Tibial nerve (tissue), 4 donors: ENCODE measurements around the gene TEP1. TPM values are rescaled to one million over a fixed set of nuclear protein-coding genes. Genes with fewer than 3 reads are reported as not detected.

Experiments used
- DNase-seq, 2 donors: peaks; one replicate each; pipeline ENCODE4 v3.0.0-alpha.2; 2019; ENCODE audit warnings: low spot score in 2 of 2
- H3K27ac ChIP-seq, 4 donors: fragments of 200-600 bp; sonication (generic) in 3 of 4; one replicate each; pipeline ENCODE4 v1.5.1; 2017 to 2019; ENCODE audit warnings: mild to moderate bottlenecking in 1 of 4
- H3K27me3 ChIP-seq, 2 donors: fragments of 200-600 bp; sonication (generic) in 1 of 2; one replicate each; pipeline versions ENCODE4 v1.5.1 to v1.6.0; 2017 to 2019
- H3K36me3 ChIP-seq, 3 donors: fragments of 200-600 bp; sonication (generic); one replicate each; pipeline ENCODE4 v1.5.1; 2018 to 2019
- H3K4me1 ChIP-seq, 4 donors: fragments of 200-600 bp; sonication (generic) in 3 of 4; one replicate each; pipeline ENCODE4 v1.5.1; 2017 to 2019
- H3K4me3 ChIP-seq, 4 donors: fragments of 200-600 bp; sonication (generic) in 3 of 4; one replicate each; pipeline ENCODE4 v1.5.1; 2017 to 2019; ENCODE audit warnings: mild to moderate bottlenecking in 1 of 4, moderate library complexity in 1 of 4
- H3K9me3 ChIP-seq, 4 donors: fragments of 200-600 bp; sonication (generic) in 3 of 4; one replicate each; pipeline ENCODE4 v1.5.1; 2017 to 2019
- EP300 ChIP-seq, 2 donors: sonication (generic); formaldehyde crosslinking; IDR thresholded peaks; one replicate each; pipeline ENCODE4 v1.6.1; 2017; ENCODE audit warnings: antibody characterized with exemption in 2 of 2, mild to moderate bottlenecking in 1 of 2
- POLR2A ChIP-seq, 2 donors: fragments of 450-650 bp; IDR thresholded peaks; one replicate each; pipeline ENCODE4 v1.6.1; 2017; ENCODE audit warnings: antibody characterized with exemption in 2 of 2, mild to moderate bottlenecking in 2 of 2, moderate library complexity in 2 of 2
- whole genome bisulfite sequencing, 2 donors: methylation state at CpG; one replicate each; pipeline ENCODE4 v1.1.5; 2018; 5-methylcytosine and 5-hydroxymethylcytosine counted together
- total RNA-seq, 4 donors: library from RNA; depleted of rRNA; stranded (reverse); fragments of >200 nt; gene quantifications; one replicate each; pipeline ENCODE4 v1.1.0, GENCODE V29; 2016
- TF ChIP-seq, protein P1 (sequence below), 5 experiments: fragments of 200-600 bp in 3 of 5; fragments of 450-650 bp in 2 of 5; sonication (generic) in 3 of 5; IDR thresholded peaks; one replicate each; pipeline ENCODE4 v1.5.1; 2016 to 2019; ENCODE audit warnings: antibody characterized with exemption in 5 of 5, mild to moderate bottlenecking in 3 of 5, moderate library complexity in 2 of 5

The TEP1 gene
- total RNA-seq, 4 donors from 2014 or later, result 30.3 to 50.0 (median 36.0) TPM

DNA sequence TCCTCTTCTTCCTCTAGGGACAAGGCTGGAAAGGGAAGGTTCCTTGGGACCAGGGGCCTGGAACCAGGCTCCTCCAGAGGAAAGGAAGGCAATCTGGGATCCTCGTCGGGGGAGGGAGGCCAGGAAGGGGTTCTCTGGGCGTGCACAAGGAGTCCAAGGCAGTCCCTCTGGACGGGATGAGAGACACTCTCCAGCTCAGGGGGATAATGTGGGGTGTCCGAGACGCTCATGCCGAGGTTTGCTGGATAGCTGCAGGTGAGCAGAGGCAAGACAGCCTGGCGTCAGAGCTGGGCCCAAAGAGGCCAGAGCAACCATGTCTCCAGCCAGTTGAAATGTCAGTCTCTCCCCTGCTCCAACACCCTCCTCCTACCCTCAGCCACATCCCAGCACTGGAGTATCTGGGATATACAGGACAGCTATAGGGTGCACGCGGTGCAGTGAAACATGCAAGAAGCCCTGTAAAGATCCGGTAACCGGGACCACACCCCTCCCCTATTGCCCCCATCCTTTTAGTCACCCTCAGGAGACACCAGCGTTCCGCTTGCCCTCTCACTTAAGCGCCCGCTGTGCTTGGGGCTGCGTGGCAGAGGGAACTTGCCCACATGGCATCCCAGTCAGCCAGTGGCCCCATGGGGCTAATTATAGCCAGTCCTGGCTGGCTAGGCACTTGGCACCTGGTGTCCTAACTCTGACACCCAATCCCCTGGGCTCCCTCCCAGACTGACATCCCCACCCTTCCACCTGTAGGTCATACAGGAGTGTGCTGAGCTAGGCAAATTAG, 22.5 kb upstream of the TEP1 start, which contains the start of gene KLHL33:
Gene KLHL33 (minus strand): TSS at position 585 of the 781 bp plus-strand sequence. CDS start 355 bp downstream, at position 230.
- H3K4me3 ChIP-seq, result peak within 1 kb of the TSS; percentile 4 to 50 (median 34)
- peak within 1 kb of the TSS; percentile 47 to 87 (median 74) for H3K27ac ChIP-seq
- no peaks in the 10 kb centered on the region for H3K36me3 ChIP-seq
- 73 to 81% methylated on average over 14 to 17 of the region's 17 CpGs for WGBS, 2 donors
- peaks cover 0 to 27% (median 10%) of the 10 kb centered on the region in 4 donors for H3K4me1 ChIP-seq
- no peak for DNase-seq
- TF ChIP-seq POLR2A (IDR thresholded peaks at IDR 0.05), result no peak
- TF ChIP-seq EP300 (IDR thresholded peaks at IDR 0.05), result no peak
- TF ChIP-seq, protein P1, sequence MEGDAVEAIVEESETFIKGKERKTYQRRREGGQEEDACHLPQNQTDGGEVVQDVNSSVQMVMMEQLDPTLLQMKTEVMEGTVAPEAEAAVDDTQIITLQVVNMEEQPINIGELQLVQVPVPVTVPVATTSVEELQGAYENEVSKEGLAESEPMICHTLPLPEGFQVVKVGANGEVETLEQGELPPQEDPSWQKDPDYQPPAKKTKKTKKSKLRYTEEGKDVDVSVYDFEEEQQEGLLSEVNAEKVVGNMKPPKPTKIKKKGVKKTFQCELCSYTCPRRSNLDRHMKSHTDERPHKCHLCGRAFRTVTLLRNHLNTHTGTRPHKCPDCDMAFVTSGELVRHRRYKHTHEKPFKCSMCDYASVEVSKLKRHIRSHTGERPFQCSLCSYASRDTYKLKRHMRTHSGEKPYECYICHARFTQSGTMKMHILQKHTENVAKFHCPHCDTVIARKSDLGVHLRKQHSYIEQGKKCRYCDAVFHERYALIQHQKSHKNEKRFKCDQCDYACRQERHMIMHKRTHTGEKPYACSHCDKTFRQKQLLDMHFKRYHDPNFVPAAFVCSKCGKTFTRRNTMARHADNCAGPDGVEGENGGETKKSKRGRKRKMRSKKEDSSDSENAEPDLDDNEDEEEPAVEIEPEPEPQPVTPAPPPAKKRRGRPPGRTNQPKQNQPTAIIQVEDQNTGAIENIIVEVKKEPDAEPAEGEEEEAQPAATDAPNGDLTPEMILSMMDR (IDR thresholded peaks at IDR 0.05), result no peak
- no peaks in the 10 kb centered on the region for H3K27me3 ChIP-seq
- H3K9me3 ChIP-seq, result no peaks in the 10 kb centered on the region

DNA sequence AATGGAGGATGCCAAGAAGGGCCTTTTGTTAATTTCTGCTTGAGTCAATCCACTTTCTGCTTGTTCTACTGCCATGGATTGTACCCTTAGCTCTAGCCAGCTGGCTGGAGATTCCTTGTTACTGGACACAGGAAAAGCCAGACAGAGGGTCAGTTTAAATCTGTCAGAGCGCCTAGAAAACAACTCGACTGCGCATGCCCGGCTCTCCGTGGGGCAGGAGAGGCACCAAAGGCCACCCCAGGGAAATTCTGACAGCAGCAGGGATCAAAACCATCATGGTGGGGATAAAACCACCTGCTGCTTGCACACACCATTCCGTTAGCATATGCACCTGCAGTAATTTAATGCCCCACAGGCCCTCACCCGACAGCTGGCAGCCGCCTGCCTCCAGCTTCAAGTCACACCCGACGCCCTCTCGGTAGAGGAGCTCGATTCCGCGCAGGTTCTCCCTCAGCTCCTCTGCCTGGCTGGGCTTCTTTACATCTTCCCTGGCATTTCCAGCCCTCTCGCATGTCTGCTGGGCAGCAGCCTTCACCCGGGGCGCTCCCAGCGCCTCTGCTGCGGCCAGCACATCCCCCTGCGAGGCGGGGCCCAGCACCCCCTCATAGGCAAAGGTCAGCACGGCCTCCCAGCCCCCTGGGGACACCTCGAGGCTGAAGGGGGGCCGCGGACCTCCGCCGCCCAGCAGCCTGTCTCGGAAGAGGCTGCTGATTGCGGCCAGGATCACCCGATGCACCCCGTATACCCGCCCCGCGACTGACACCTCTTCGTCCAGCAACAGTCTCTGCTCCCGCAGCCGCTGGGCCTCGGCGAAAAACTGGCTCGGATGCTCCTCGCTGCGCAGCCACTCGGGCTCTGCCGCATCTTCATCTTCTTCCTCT, 21.6 kb upstream of the TEP1 start:
- DNase-seq, result peak; percentile 66 to 70
- peak overlapping the region; percentile 47 to 87 (median 74) for H3K27ac ChIP-seq
- WGBS, 2 donors, result 21 to 35% methylated on average over 31 to 36 of the region's 44 CpGs

DNA sequence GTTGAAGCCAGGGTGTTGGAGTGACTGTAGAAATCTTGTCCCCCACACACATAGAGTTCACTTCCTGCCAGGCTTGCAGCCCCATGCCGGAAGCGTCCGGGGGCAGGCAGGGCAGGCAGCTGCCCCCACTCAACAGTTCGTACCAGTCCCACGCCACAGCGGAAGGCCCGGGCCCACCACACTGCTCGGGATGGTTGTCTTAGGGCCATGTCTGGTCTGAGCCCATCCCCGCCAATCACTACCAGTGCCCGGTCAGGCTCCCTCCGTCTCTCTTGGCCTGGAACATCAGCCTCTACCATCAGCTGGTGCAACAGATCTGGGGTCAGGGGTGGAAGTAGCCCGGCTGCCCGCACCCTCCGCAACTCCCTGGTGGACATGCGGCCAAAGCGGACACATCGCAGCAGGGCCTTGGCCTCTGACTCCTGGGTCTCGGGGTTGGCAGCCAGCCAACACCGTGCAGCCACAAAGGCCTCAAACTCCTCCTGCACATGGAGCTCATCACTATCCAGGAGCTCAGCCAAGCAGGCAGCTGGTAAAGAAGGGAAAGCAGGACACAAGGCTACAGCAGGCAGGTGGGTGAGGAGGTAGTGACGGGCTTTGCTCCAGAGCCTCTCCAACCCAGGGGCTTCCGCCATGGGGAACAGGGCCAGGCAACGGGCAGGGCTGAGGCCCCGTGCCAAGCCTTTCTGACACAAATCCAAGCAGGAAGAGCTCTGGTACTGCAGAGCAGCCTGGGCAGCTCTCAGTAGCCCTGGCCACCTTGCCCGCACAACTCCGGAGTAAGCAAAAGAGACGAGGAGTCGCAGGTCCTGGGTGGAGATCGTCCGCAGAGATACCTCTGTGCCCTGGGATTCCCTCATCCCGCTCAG, 16.7 kb upstream of the TEP1 start:
- no peak overlapping the region for H3K4me3 ChIP-seq
- TF ChIP-seq, protein P1 (IDR thresholded peaks at IDR 0.05), result no peak
- no peak for TF ChIP-seq POLR2A (IDR thresholded peaks at IDR 0.05)
- TF ChIP-seq EP300 (IDR thresholded peaks at IDR 0.05), result no peak
- H3K27me3 ChIP-seq, result no peaks in the 10 kb centered on the region
- DNase-seq, result no peak
- H3K4me1 ChIP-seq, result peaks cover 0 to 42% (median 9%) of the 10 kb centered on the region in 4 donors
- WGBS, 2 donors, result 51 to 65% methylated on average over 20 to 30 of the region's 30 CpGs
- H3K27ac ChIP-seq, result no peak overlapping the region
- H3K9me3 ChIP-seq, result no peaks in the 10 kb centered on the region
- H3K36me3 ChIP-seq, result peaks cover 0 to 3% (median 0%) of the 10 kb centered on the region in 3 donors

More for the DNA sequence above, 21.6 kb upstream of the TEP1 start:
- H3K4me1 ChIP-seq, result peaks cover 0 to 35% (median 10%) of the 10 kb centered on the region in 4 donors
- peak overlapping the region; percentile 4 to 50 (median 34) for H3K4me3 ChIP-seq
- no peak for TF ChIP-seq POLR2A (IDR thresholded peaks at IDR 0.05)
- TF ChIP-seq EP300 (IDR thresholded peaks at IDR 0.05), result peak in 1 of 2 donors; percentile 62
- no peaks in the 10 kb centered on the region for H3K36me3 ChIP-seq
- no peaks in the 10 kb centered on the region for H3K9me3 ChIP-seq
- no peaks in the 10 kb centered on the region for H3K27me3 ChIP-seq

DNA sequence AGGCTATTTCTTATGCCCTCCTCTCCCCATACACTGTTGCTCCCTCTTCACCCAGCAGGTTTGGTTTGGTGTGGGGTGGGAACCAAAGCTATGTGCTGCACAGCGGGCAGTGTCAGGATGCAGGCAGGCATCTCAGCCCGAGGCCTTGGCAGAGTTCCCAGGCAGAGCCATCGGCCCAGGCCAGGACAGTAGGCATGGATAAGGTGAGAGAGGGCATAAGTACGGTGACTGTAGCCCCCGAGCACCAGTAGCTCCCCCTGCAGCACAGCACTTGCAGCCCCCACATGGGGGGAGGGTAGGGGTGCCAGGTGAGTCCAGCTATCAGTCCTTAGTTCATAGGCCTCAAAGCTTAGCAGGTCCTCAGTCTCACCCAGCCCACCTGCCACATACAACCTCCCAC, 15.5 kb upstream of the TEP1 start:
- TF ChIP-seq POLR2A (IDR thresholded peaks at IDR 0.05) (no peak), EP300 (IDR thresholded peaks at IDR 0.05) (no peak)
- TF ChIP-seq, protein P1 (IDR thresholded peaks at IDR 0.05), result no peak
- Histone ChIP-seq H3K4me1 (peaks cover 0 to 29% (median 4%) of the 10 kb centered on the region in 4 donors), H3K27me3 (no peaks in the 10 kb centered on the region), H3K4me3 (no peak overlapping the region), H3K36me3 (peaks cover 0 to 3% (median 0%) of the 10 kb centered on the region in 3 donors), H3K9me3 (no peaks in the 10 kb centered on the region), H3K27ac (no peak overlapping the region)
- WGBS, 2 donors, result 8 to 41% methylated on average over 2 to 5 of the region's 5 CpGs
- no peak for DNase-seq

DNA sequence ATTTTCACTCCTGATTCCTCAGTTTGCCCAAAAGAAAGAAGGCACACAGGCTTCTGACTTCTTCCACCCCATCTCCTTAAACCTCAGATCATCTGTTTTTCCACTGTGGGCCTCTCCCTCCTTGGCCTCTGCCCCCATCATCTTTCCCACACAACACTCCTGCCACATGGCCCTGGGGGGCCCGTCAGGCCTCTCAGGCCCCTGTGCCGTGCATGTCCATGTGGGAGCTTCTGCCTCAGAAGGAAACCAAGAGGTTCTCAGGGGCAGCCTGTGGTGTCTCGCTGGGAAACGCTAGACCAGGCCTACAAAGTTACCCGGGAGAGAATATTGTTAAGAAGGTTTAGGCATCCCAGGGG, 14.7 kb upstream of the TEP1 start:
- Histone ChIP-seq H3K9me3 (no peaks in the 10 kb centered on the region), H3K27ac (peak overlapping the region in 1 of 4 donors; percentile 45), H3K4me1 (peaks cover 0 to 27% (median 4%) of the 10 kb centered on the region in 4 donors), H3K36me3 (peaks cover 0 to 3% (median 0%) of the 10 kb centered on the region in 3 donors), H3K27me3 (no peaks in the 10 kb centered on the region), H3K4me3 (no peak overlapping the region)
- TF ChIP-seq EP300 (IDR thresholded peaks at IDR 0.05) (no peak), POLR2A (IDR thresholded peaks at IDR 0.05) (no peak)
- TF ChIP-seq, protein P1 (IDR thresholded peaks at IDR 0.05), result no peak
- DNase-seq, result no peak
- WGBS, 2 donors, result 66 to 70% methylated on average over 5 of the region's 5 CpGs
